HCT116 (cell line): ENCODE data around the gene ZNF91. TPM values are rescaled to one million over a fixed set of nuclear protein-coding genes. Genes with fewer than 3 reads are reported as not detected.

Source experiments
- ATAC-seq: fragments of 200-7000 bp; cut with Tn5 transposase; 2 replicates; pipeline ENCODE4 v1.9.1; 2020; ENCODE audit warnings: mild to moderate bottlenecking, moderate library complexity
- BruUV-seq: library from RNA; stranded (reverse); fragments of 400-500 nt; replicated peaks from 2 replicates; lab custom pipeline; 2021; lab: Mats Ljungman, UMichigan
- CTCF ChIA-PET: fragments of 300-600 bp; sonication (Branson Sonifier 250); formaldehyde crosslinking; loops from one replicate; lab custom pipeline; 2021; ENCODE audit warnings: antibody characterized with exemption; lab: Charles Lee
- POLR2A ChIA-PET: fragments of 300-600, 350-600 bp; sonication (Branson Sonifier 250); formaldehyde crosslinking; loops from one replicate; lab custom pipeline; 2021; ENCODE audit warnings: antibody characterized with exemption; lab: Charles Lee
- RAD21 ChIA-PET, 2 experiments: fragments of 300-600 bp; sonication (Branson Sonifier 250); formaldehyde crosslinking; loops; one replicate each; lab custom pipeline; 2023; ENCODE audit warnings: low total read pairs in 2 of 2; ENCODE audit not compliant: uncharacterized antibody in 2 of 2, unreplicated experiment in 2 of 2, low non-redundant PET in 1 of 2; lab: Charles Lee
- DNase-seq: peaks from one replicate; pipeline ENCODE4 v3.0.0-alpha.2; 2010; ENCODE audit warnings: low read depth, low spot score
- H2AFZ ChIP-seq: fragments of 200-600 bp; shearing (Covaris generic), sonication (generic); 2 replicates; pipeline ENCODE4 v1.6.1; 2017; ENCODE audit warnings: low read depth, mixed run types, mixed read lengths, antibody characterized with exemption, low read length; ENCODE audit not compliant: poor library complexity, severe bottlenecking
- H3K27ac ChIP-seq: 2 replicates; pipeline ENCODE4 v1.5.1; 2012; ENCODE audit warnings: low read depth, low read length
- H3K27me3 ChIP-seq: fragments of 200-600 bp; sonication (generic); 2 replicates; pipeline ENCODE4 v1.6.1; 2016; ENCODE audit warnings: mixed run types, low read length, mixed read lengths; ENCODE audit not compliant: insufficient read depth
- H3K36me3 ChIP-seq, 2 experiments: fragments of 200-500 bp in 1 of 2; fragments of 200-600 bp in 1 of 2; sonication (Bioruptor generic) in 1 of 2; sonication (generic) in 1 of 2; 2 replicates each; pipeline versions ENCODE4 v1.5.1 to v1.6.1; 2014 to 2016; ENCODE audit warnings: low read length in 2 of 2, inconsistent platforms in 1 of 2, mixed read lengths in 1 of 2, mixed run types in 1 of 2; ENCODE audit not compliant: insufficient read depth in 2 of 2, control insufficient read depth in 1 of 2
- H3K4me1 ChIP-seq, 2 experiments: fragments of 200-600 bp in 1 of 2; sonication (generic) in 1 of 2; 2 replicates each; pipeline versions ENCODE4 v1.5.1 to v1.6.1; 2012 to 2017; ENCODE audit warnings: low read length in 2 of 2, inconsistent platforms in 1 of 2, mild to moderate bottlenecking in 1 of 2, mixed read lengths in 1 of 2, mixed run types in 1 of 2, moderate library complexity in 1 of 2; ENCODE audit not compliant: insufficient read depth in 2 of 2, control insufficient read depth in 1 of 2
- H3K4me2 ChIP-seq: fragments of 200-600 bp; sonication (generic); 2 replicates; pipeline ENCODE4 v1.6.1; 2017; ENCODE audit warnings: mixed run types, low read length, mixed read lengths
- H3K4me3 ChIP-seq, 2 experiments: fragments of 200-600 bp in 1 of 2; sonication (generic) in 1 of 2; replicated peaks in 1 of 2; 2 replicates each; pipeline ENCODE4 v1.5.1; 2011 to 2016; ENCODE audit warnings: low read length in 2 of 2, control low read depth in 1 of 2, low read depth in 1 of 2, mild to moderate bottlenecking in 1 of 2, mixed read lengths in 1 of 2, mixed run types in 1 of 2
- H3K79me2 ChIP-seq: fragments of 200-600 bp; sonication (generic); 2 replicates; pipeline ENCODE4 v1.6.1; 2017; ENCODE audit warnings: mild to moderate bottlenecking, mixed run types, low read length, moderate library complexity, mixed read lengths; ENCODE audit not compliant: insufficient read depth
- H3K9ac ChIP-seq: fragments of 200-600 bp; sonication (generic); 2 replicates; pipeline ENCODE4 v1.6.1; 2016; ENCODE audit warnings: low read length, mixed read lengths
- H3K9me2 ChIP-seq: fragments of 200-600 bp; sonication (generic), shearing (Covaris generic); 2 replicates; pipeline ENCODE4 v1.6.1; 2017; ENCODE audit warnings: mixed run types, mild to moderate bottlenecking, moderate library complexity; ENCODE audit not compliant: insufficient read depth
- H3K9me3 ChIP-seq, 2 experiments: fragments of 200-500 bp in 1 of 2; fragments of 200-600 bp in 1 of 2; sonication (Bioruptor generic) in 1 of 2; sonication (generic) in 1 of 2; 2 replicates each; pipeline ENCODE4 v1.6.1; 2014 to 2017; ENCODE audit warnings: low read length in 2 of 2, mixed read lengths in 2 of 2, inconsistent platforms in 1 of 2, low read depth in 1 of 2, mild to moderate bottlenecking in 1 of 2, mixed run types in 1 of 2, moderate library complexity in 1 of 2; ENCODE audit not compliant: control insufficient read depth in 1 of 2, insufficient read depth in 1 of 2
- H4K20me1 ChIP-seq: fragments of 200-600 bp; sonication (generic), shearing (Covaris generic); 2 replicates; pipeline ENCODE4 v1.6.1; 2017; ENCODE audit warnings: mixed run types, mild to moderate bottlenecking, moderate library complexity; ENCODE audit not compliant: insufficient read depth
- CBX3 ChIP-seq: IDR thresholded peaks from 2 replicates; pipeline ENCODE4 v1.6.1; 2012; ENCODE audit warnings: low read depth
- CEBPB ChIP-seq: IDR thresholded peaks from 2 replicates; pipeline ENCODE4 v1.6.1; 2012; ENCODE audit warnings: low read depth
- CTCF ChIP-seq, 3 experiments: fragments of 200-600 bp in 1 of 3; sonication (generic) in 1 of 3; IDR thresholded peaks in 2 of 3; conservative IDR thresholded peaks in 1 of 3; 2 replicates each; pipeline ENCODE4 v1.5.1; 2012 to 2017; ENCODE audit warnings: low read depth in 2 of 3, low read length in 2 of 3, antibody characterized with exemption in 1 of 3, borderline replicate concordance in 1 of 3, control low read depth in 1 of 3, mild to moderate bottlenecking in 1 of 3, mixed read lengths in 1 of 3, mixed run types in 1 of 3, moderate library complexity in 1 of 3; ENCODE audit not compliant: insufficient read depth in 1 of 3
- ELF1 ChIP-seq: IDR thresholded peaks from 2 replicates; pipeline ENCODE4 v1.6.1; 2012; ENCODE audit warnings: low read depth, borderline replicate concordance
- EZH2phosphoT487 ChIP-seq: fragments of 200-600 bp; IDR thresholded peaks from 2 replicates; pipeline ENCODE4 v1.6.1; 2018; ENCODE audit warnings: antibody characterized with exemption, borderline replicate concordance
- FOSL1 ChIP-seq: IDR thresholded peaks from 2 replicates; pipeline ENCODE4 v1.6.1; 2012; ENCODE audit warnings: low read depth
- JUND ChIP-seq: IDR thresholded peaks from 2 replicates; pipeline ENCODE4 v1.6.1; 2012
- POLR2AphosphoS5 ChIP-seq: IDR thresholded peaks from 2 replicates; pipeline ENCODE4 v1.6.1; 2011; ENCODE audit warnings: mild to moderate bottlenecking, low read depth, low read length, moderate library complexity
- RAD21 ChIP-seq: IDR thresholded peaks from 2 replicates; pipeline ENCODE4 v1.6.1; 2012; ENCODE audit warnings: low read depth, mild to moderate bottlenecking
- SIN3A ChIP-seq: IDR thresholded peaks from 2 replicates; pipeline ENCODE4 v1.6.1; 2012; ENCODE audit warnings: low read depth
- SRF ChIP-seq: IDR thresholded peaks from 2 replicates; pipeline ENCODE4 v1.6.1; 2012; ENCODE audit warnings: low read depth
- TCF7L2 ChIP-seq: IDR thresholded peaks from 2 replicates; pipeline ENCODE4 v1.7.0; 2011; ENCODE audit warnings: borderline replicate concordance, inconsistent platforms; ENCODE audit not compliant: insufficient read depth, insufficient read length; ENCODE audit errors: extremely low read depth
- YY1 ChIP-seq: IDR thresholded peaks from 2 replicates; pipeline ENCODE4 v1.6.1; 2011; ENCODE audit warnings: low read length, low read depth, moderate library complexity, mild to moderate bottlenecking; ENCODE audit not compliant: insufficient replicate concordance; ENCODE audit errors: extremely low read depth
- ZBTB33 ChIP-seq: IDR thresholded peaks from 2 replicates; pipeline ENCODE4 v1.6.1; 2011; ENCODE audit warnings: mild to moderate bottlenecking, low read length, moderate library complexity; ENCODE audit not compliant: insufficient replicate concordance; ENCODE audit errors: extremely low read depth
- ZFX ChIP-seq: fragments of 450-650 bp; IDR thresholded peaks from 2 replicates; pipeline ENCODE4 v1.6.1; 2017
- intact Hi-C: fragments of 100-400 bp; cut with micrococcal nuclease; formaldehyde crosslinking; loops from 2 replicates; pipeline ENCODE4 v1.10.0; 2022
- total RNA-seq: library from RNA; stranded (reverse); gene quantifications from one replicate; pipeline ENCODE4 v1.2.1, GENCODE V29; 2021; ENCODE audit not compliant: unreplicated experiment

The ZNF91 gene
- total RNA-seq, 1 experiment from 2014 or later: 12.3 TPM

DNA sequence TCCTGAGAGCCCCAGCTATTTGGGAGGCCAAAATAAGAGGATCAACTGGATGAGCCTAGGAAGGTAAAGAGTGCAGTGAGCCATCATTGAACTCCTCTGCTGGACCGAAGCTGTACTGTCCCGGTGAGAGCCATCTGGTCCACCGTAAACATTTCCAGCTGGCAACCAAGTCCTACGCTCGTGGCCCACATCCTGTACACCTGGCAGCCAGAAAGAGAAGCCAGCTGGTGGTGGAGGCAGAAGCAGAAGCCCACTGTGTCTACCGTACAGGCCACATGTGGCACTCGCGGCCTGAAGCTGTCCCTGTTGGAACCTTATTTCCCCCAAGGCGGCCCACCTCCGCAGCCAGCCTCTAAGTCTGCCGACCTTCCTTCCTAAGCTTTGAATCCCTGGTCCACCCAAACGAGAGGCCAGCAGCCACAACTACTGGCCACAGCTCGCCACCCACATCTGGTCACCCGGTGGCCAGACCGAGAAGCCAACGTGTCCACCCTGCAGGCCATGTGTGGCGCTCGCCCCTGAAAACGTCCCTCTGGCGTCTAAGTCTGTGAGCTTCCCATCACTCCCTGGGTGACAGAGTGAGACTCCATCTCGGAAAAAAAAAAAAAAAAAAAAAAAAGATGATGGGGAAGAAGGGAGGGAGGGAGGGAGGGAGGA, 14.2 kb upstream of the ZNF91 start:
- CTCF ChIA-PET: no interaction called here

More for the DNA sequence above, 14.2 kb upstream of the ZNF91 start:
- Histone ChIP-seq H3K79me2 (no peaks in the 10 kb centered on the region), H4K20me1 (no peaks in the 10 kb centered on the region), H3K9me2 (no peaks in the 10 kb centered on the region), H3K4me3 (no peak overlapping the region), H3K27ac (no peak overlapping the region), H3K27me3 (no peaks in the 10 kb centered on the region), H3K9ac (no peak overlapping the region), H3K4me1 (no peaks in the 10 kb centered on the region), H3K9me3 (peaks cover 0 to 10% of the 10 kb centered on the region in 2 experiments; a peak in 2 of 4 replicates), H3K4me2 (no peak overlapping the region), H3K36me3 (no peaks in the 10 kb centered on the region), H2AFZ (no peak overlapping the region)
- DNase-seq: no peak
- TF ChIP-seq CBX3: no peak
- TF ChIP-seq ELF1: no peak
- TF ChIP-seq SIN3A: no peak
- no peak for TF ChIP-seq CEBPB
- TF ChIP-seq JUND: no peak
- TF ChIP-seq RAD21: no peak
- no peak for TF ChIP-seq ZBTB33
- TF ChIP-seq POLR2AphosphoS5: no peak
- TF ChIP-seq TCF7L2: no peak
- TF ChIP-seq FOSL1: no peak
- no peak for TF ChIP-seq EZH2phosphoT487
- TF ChIP-seq YY1: no peak
- TF ChIP-seq ZFX: no peak
- TF ChIP-seq CTCF (IDR thresholded peaks at IDR 0.05 in 2 of 3, conservative IDR thresholded peaks at IDR 0.05 in 1 of 3; ENCODE audit: borderline replicate concordance in 1 of 3, insufficient read depth in 1 of 3, low read depth in 2 of 3, low read length in 2 of 3): no peak
- no peak for TF ChIP-seq SRF
- POLR2A ChIA-PET: no interaction called here
- RAD21 ChIA-PET: no interaction called here
- no TSS peak for BruUV-seq
- intact Hi-C loops: no loop called here
- no peak for ATAC-seq
